Hepatocyte (in vitro differentiated cells): ENCODE measurements around the gene XAGE5. TPM values are rescaled to one million over a fixed set of nuclear protein-coding genes. Genes with fewer than 3 reads are reported as not detected.

ENCODE experiments used
- DNase-seq: peaks from one replicate; pipeline ENCODE4 v3.0.0-alpha.2; 2016; ENCODE audit warnings: low spot score
- H2AFZ ChIP-seq: fragments of 200-600 bp; sonication (generic); 2 replicates; pipeline ENCODE4 v1.6.0; 2016; ENCODE audit warnings: antibody characterized with exemption, mild to moderate bottlenecking
- H3K27ac ChIP-seq: fragments of 200-600 bp; sonication (generic); 2 replicates; pipeline ENCODE4 v1.5.1; 2016; ENCODE audit warnings: mild to moderate bottlenecking
- H3K27me3 ChIP-seq: fragments of 200-600 bp; sonication (generic); 2 replicates; pipeline ENCODE4 v1.6.1; 2016
- H3K36me3 ChIP-seq: fragments of 200-600 bp; sonication (generic); replicated peaks from 2 replicates; pipeline ENCODE4 v1.5.1; 2016; ENCODE audit warnings: low read depth; ENCODE audit not compliant: insufficient read depth
- H3K4me1 ChIP-seq: fragments of 200-600 bp; sonication (generic); 2 replicates; pipeline ENCODE4 v1.5.1; 2016; ENCODE audit warnings: mild to moderate bottlenecking, moderate library complexity; ENCODE audit not compliant: insufficient read depth
- H3K4me2 ChIP-seq: fragments of 200-600 bp; sonication (generic); 2 replicates; pipeline ENCODE4 v1.6.0; 2016
- H3K4me3 ChIP-seq: fragments of 200-600 bp; sonication (generic); 2 replicates; pipeline ENCODE4 v1.5.1; 2016; ENCODE audit warnings: mild to moderate bottlenecking
- H3K79me2 ChIP-seq: fragments of 200-600 bp; sonication (generic); 2 replicates; pipeline ENCODE4 v1.6.0; 2017; ENCODE audit warnings: mild to moderate bottlenecking
- H3K9me2 ChIP-seq: fragments of 200-600 bp; sonication (generic); replicated peaks from 2 replicates; pipeline ENCODE4 v1.6.0; 2017; ENCODE audit warnings: mild to moderate bottlenecking; ENCODE audit not compliant: insufficient read depth
- H3K9me3 ChIP-seq: fragments of 200-600 bp; sonication (generic); 2 replicates; pipeline ENCODE4 v1.5.1; 2016; ENCODE audit warnings: low read depth, mild to moderate bottlenecking
- H4K20me1 ChIP-seq: fragments of 200-600 bp; sonication (generic); 2 replicates; pipeline ENCODE4 v1.6.0; 2016; ENCODE audit warnings: mild to moderate bottlenecking; ENCODE audit not compliant: insufficient read depth, poor library complexity, severe bottlenecking
- EZH2 ChIP-seq: fragments of 200-600 bp; sonication (generic); IDR thresholded peaks from 2 replicates; pipeline ENCODE4 v1.6.1; 2016; ENCODE audit warnings: antibody characterized with exemption, mild to moderate bottlenecking, borderline replicate concordance
- EZH2phosphoT487 ChIP-seq: fragments of 200-600 bp; sonication (generic); IDR thresholded peaks from one replicate; pipeline ENCODE4 v1.6.1; 2018; ENCODE audit warnings: antibody characterized with exemption, mild to moderate bottlenecking, low read depth, moderate library complexity; ENCODE audit not compliant: unreplicated experiment, severe bottlenecking
- WGBS: methylation state at CpG from one replicate; pipeline ENCODE4 v1.1.6; 2016; ENCODE audit warnings: low lambda C conversion rate; ENCODE audit errors: missing lambda C conversion rate; 5-methylcytosine and 5-hydroxymethylcytosine counted together
- polyA plus RNA-seq: library from polyadenylated mRNA; unstranded; fragments of >200 nt; fragmentation: Nextera tagmentation; extraction: Ambion mirVana; gene quantifications from 2 replicates; pipeline ENCODE4 v1.2.1, GENCODE V29; 2016
- small RNA-seq: library from RNA; depleted of rRNA; stranded (forward); fragments of <200 nt; gene quantifications from one replicate; pipeline ENCODE3, GENCODE V24; 2014
- total RNA-seq: library from RNA; depleted of rRNA; stranded (reverse); fragments of >200 nt; gene quantifications from 2 replicates; pipeline ENCODE4 v1.2.3, GENCODE V29; 2014

The XAGE5 gene
- total and polyA plus RNA-seq, 2 experiments from 2014 or later = not detected

DNA sequence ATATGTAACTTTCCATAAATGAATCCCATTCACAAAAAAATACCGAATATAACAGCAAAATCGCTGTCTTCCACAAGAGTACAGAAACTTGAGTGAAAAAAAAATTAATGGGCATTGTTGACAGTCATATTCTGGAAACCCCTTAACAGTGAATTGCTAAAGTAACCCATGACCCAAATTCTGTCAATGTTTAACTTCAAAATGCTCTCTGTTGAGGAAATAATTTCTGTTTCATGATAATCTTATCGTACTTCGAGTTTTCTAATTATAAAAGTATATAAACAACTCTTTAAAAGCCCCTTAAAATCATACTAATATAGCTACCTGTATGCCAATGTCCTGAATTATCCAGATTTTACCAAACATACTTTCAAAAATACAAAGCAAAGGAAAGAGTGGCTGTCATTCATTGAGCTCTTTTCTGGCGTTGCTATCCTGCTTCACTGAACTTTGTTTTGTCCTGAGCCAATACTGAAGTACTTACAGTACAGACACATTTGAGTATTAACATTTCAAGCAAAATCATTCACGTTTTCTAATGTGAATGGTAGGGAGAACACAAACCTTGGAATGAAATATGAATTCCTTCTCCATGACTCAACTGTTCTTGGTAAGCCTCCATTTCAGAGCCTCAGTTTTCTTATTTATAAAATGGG lies 54.4 kb downstream of the XAGE5 start:
- DNase-seq = no peak
- Histone ChIP-seq H4K20me1 (no peaks in the 10 kb centered on the region), H3K4me2 (no peak overlapping the region), H3K4me3 (no peak overlapping the region), H3K9me3 (no peaks in the 10 kb centered on the region), H3K4me1 (no peaks in the 10 kb centered on the region), H3K27me3 (no peaks in the 10 kb centered on the region), H3K79me2 (no peaks in the 10 kb centered on the region), H3K27ac (peak overlapping the region; percentile 53), H3K36me3 (no peaks in the 10 kb centered on the region), H3K9me2 (no peaks in the 10 kb centered on the region), H2AFZ (no peak overlapping the region)
- TF ChIP-seq EZH2 (no peak), EZH2phosphoT487 (no peak)
- 49% methylated on average over 6 of the region's 6 CpGs for WGBS

Small RNA genes lying within 50 kb of the gene (small RNA-seq; reads per million reads assigned to genes)
- gene AC244505.6 = not detected
- not detected for gene AC244505.7

Other genes starting within 250 kb of the XAGE5 start
- not detected in 2 replicates for gene SSX7, start 156.4 kb upstream of the XAGE5 start, total RNA-seq
- gene SSX7, start 156.4 kb upstream of the XAGE5 start, polyA plus RNA-seq = not detected in 2 replicates
- not detected in 2 replicates for gene SSX2, start 104.1 kb upstream of the XAGE5 start, total RNA-seq
- gene SSX2, start 104.1 kb upstream of the XAGE5 start, polyA plus RNA-seq = not detected in 2 replicates
- gene SSX2B, start 60.0 kb upstream of the XAGE5 start, total RNA-seq = not detected in 2 replicates
- gene SSX2B, start 60.0 kb upstream of the XAGE5 start, polyA plus RNA-seq = not detected in 2 replicates
- not detected in 2 replicates for gene SPANXN5, start 13.9 kb upstream of the XAGE5 start, total RNA-seq
- gene SPANXN5, start 13.9 kb upstream of the XAGE5 start, polyA plus RNA-seq = not detected in 2 replicates
- not detected in 2 replicates for gene XAGE3, start 56.8 kb downstream of the XAGE5 start, total RNA-seq
- gene XAGE3, start 56.8 kb downstream of the XAGE5 start, polyA plus RNA-seq = 0.34 TPM in 1 of 2 replicates, not detected in the other
- 15.3 and 20.1 TPM in 2 replicates for gene FAM156B, start 86.0 kb downstream of the XAGE5 start, total RNA-seq
- gene FAM156B, start 86.0 kb downstream of the XAGE5 start, polyA plus RNA-seq = 25.6 and 28.2 TPM in 2 replicates
- gene FAM156A, start 147.2 kb downstream of the XAGE5 start, total RNA-seq = 10.8 and 16.9 TPM in 2 replicates
- gene FAM156A, start 147.2 kb downstream of the XAGE5 start, polyA plus RNA-seq = 26.6 and 43.1 TPM in 2 replicates
- 2.2 and 3.4 TPM in 2 replicates for gene GPR173, start 237.5 kb downstream of the XAGE5 start, total RNA-seq
- gene GPR173, start 237.5 kb downstream of the XAGE5 start, polyA plus RNA-seq = 1.2 TPM in 2 replicates